Measurements from ENCODE around the gene RNF13. TPM values are rescaled to one million over a fixed set of nuclear protein-coding genes. Genes with fewer than 3 reads are reported as not detected.

RNF13 gene
- total RNA-seq, 1 experiment from 2014 or later = 76.9 TPM

DNA sequence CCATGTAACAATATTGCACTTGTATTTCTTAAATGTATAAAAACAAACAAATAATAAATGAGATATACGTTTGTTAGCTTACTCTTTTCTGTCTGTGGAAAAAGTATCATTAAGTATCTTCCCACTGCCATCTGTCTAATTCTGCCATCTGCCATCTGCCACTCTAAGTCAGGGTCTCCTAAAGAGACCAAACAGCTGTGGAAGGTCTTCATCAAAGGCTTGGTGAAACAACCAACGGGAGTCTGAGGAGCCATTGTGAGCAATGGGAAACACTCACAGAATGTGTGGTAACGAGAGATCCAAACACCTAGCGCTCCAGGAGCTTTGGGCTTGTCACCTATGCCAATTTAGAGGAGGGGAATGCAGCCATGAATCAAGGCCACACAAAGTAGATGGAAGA, 186.4 kb downstream of the RNF13 start:
- in situ Hi-C loops (cut with HindIII; ENCODE audit: low pct_unique_long_range_greater_than_20kb, low sequenced_read_pairs) = no loop called here
- POLR2A ChIA-PET = no interaction called here
- Histone ChIP-seq H3K27me3 (ENCODE audit: control insufficient read depth, insufficient read depth, low read length) (no peaks in the 10 kb centered on the region), H3K27ac (ENCODE audit: low read length) (no peak overlapping the region), H3K4me3 (ENCODE audit: low read depth in 2 of 2, low read length in 2 of 2) (no peak overlapping the region), H3K4me1 (ENCODE audit: control insufficient read depth, insufficient read depth, low read length) (no peaks in the 10 kb centered on the region), H3K36me3 (ENCODE audit: control insufficient read depth, insufficient read depth, low read length) (no peaks in the 10 kb centered on the region), H3K9me3 (ENCODE audit: control insufficient read depth, insufficient read depth, low read depth, low read length) (peaks cover 6% of the 10 kb centered on the region; the same call in 1 of the 2 replicates)
- ATAC-seq (no peak), DNase-seq (ENCODE audit: low read depth, low spot score) (no peak)
- no TSS peak for BruUV-seq (replicated peaks)
- TF ChIP-seq SIN3A (IDR thresholded peaks at IDR 0.05; ENCODE audit: borderline replicate concordance, insufficient read depth, low read depth, low read length) (no peak), POLR2AphosphoS5 (IDR thresholded peaks at IDR 0.05; ENCODE audit: low read depth, low read length) (no peak)
- intact Hi-C loops (cut with micrococcal nuclease; ENCODE audit: unreplicated experiment) = no loop called here
- CTCF ChIA-PET = no interaction called here

DNA sequence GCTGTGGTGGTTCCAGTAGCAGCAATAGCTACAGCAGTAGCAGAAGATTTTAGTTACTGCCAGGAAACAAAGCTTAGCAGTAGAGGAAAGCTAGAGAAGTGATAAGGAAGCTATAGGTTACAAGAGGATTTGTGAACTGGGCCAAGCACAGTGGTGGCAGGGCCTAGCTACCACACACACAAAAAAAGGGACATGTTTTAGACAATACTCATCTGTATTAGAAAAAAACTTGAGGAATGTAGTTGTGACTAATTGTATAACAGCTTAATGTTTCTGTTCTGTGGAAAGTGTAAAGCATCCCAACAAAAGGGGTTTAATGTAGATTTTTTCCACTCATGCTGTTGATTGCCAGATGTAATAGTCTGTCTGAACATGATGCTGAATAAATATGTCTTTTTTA, 187.6 kb downstream of the RNF13 start:
- in situ Hi-C loops (cut with HindIII; ENCODE audit: low pct_unique_long_range_greater_than_20kb, low sequenced_read_pairs) (no loop called here), intact Hi-C loops (cut with micrococcal nuclease; ENCODE audit: unreplicated experiment) (no loop called here)
- Histone ChIP-seq H3K9me3 (ENCODE audit: control insufficient read depth, insufficient read depth, low read depth, low read length) (no peaks in the 10 kb centered on the region), H3K4me3 (ENCODE audit: low read depth in 2 of 2, low read length in 2 of 2) (no peak overlapping the region), H3K4me1 (ENCODE audit: control insufficient read depth, insufficient read depth, low read length) (no peaks in the 10 kb centered on the region), H3K36me3 (ENCODE audit: control insufficient read depth, insufficient read depth, low read length) (no peaks in the 10 kb centered on the region), H3K27ac (ENCODE audit: low read length) (no peak overlapping the region), H3K27me3 (ENCODE audit: control insufficient read depth, insufficient read depth, low read length) (no peaks in the 10 kb centered on the region)
- TF ChIP-seq TCF7L2 (IDR thresholded peaks at IDR 0.05; ENCODE audit: low read depth, low read length) (no peak), POLR2AphosphoS5 (IDR thresholded peaks at IDR 0.05; ENCODE audit: low read depth, low read length) (no peak), SIN3A (IDR thresholded peaks at IDR 0.05; ENCODE audit: borderline replicate concordance, insufficient read depth, low read depth, low read length) (no peak)
- TF ChIP-seq, protein P1, sequence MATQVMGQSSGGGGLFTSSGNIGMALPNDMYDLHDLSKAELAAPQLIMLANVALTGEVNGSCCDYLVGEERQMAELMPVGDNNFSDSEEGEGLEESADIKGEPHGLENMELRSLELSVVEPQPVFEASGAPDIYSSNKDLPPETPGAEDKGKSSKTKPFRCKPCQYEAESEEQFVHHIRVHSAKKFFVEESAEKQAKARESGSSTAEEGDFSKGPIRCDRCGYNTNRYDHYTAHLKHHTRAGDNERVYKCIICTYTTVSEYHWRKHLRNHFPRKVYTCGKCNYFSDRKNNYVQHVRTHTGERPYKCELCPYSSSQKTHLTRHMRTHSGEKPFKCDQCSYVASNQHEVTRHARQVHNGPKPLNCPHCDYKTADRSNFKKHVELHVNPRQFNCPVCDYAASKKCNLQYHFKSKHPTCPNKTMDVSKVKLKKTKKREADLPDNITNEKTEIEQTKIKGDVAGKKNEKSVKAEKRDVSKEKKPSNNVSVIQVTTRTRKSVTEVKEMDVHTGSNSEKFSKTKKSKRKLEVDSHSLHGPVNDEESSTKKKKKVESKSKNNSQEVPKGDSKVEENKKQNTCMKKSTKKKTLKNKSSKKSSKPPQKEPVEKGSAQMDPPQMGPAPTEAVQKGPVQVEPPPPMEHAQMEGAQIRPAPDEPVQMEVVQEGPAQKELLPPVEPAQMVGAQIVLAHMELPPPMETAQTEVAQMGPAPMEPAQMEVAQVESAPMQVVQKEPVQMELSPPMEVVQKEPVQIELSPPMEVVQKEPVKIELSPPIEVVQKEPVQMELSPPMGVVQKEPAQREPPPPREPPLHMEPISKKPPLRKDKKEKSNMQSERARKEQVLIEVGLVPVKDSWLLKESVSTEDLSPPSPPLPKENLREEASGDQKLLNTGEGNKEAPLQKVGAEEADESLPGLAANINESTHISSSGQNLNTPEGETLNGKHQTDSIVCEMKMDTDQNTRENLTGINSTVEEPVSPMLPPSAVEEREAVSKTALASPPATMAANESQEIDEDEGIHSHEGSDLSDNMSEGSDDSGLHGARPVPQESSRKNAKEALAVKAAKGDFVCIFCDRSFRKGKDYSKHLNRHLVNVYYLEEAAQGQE (IDR thresholded peaks at IDR 0.05; ENCODE audit: insufficient read depth in 1 of 2, low read depth in 2 of 2, low read length in 1 of 2) = no peak
- TF ChIP-seq, protein P2, sequence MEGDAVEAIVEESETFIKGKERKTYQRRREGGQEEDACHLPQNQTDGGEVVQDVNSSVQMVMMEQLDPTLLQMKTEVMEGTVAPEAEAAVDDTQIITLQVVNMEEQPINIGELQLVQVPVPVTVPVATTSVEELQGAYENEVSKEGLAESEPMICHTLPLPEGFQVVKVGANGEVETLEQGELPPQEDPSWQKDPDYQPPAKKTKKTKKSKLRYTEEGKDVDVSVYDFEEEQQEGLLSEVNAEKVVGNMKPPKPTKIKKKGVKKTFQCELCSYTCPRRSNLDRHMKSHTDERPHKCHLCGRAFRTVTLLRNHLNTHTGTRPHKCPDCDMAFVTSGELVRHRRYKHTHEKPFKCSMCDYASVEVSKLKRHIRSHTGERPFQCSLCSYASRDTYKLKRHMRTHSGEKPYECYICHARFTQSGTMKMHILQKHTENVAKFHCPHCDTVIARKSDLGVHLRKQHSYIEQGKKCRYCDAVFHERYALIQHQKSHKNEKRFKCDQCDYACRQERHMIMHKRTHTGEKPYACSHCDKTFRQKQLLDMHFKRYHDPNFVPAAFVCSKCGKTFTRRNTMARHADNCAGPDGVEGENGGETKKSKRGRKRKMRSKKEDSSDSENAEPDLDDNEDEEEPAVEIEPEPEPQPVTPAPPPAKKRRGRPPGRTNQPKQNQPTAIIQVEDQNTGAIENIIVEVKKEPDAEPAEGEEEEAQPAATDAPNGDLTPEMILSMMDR (IDR thresholded peaks at IDR 0.05) = no peak
- POLR2A ChIA-PET = no interaction called here
- ATAC-seq (no peak), DNase-seq (ENCODE audit: low read depth, low spot score) (no peak)
- CTCF ChIA-PET = no interaction called here
- BruUV-seq (replicated peaks) = no TSS peak

DNA sequence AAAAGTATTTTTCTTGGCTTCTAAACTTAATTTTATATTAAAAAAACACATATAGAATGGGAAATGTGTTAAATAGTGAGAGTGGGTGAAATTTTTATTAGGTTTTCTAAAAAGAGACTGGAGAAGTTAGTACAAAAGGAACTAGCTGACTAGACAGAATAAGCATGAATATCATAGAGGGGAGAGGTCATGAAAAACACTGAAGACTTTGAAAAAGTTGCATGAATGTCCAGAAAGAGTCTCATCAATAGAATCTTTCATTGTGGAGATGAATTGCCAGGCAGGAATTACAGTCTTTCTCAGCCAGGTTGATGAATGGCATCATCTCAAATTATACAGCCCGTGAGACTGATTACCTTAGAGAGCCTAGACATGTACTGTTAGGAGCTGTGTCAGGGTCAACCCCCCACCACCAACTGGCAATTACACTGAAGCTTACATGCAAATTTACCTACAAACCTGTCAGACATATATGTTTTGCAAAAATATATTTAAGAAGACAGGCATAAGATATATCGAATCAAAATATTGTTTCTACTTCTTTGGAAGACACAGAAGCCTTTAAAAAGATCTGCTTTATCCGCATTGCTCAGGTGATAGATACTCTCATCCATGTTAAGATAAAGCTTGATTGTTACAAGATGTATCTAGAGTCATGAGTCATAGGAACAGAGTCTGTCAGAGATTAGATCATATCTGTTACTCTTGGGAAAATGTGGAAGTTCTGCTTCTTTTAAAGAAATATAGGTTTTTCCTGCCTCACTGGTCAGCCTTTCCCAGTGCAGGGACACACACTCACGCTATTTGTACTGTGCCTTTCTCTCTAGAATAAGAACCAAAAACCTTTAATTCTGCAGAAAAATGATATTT, 192.5 kb downstream of the RNF13 start:
- no peak overlapping the region for H3K4me3 ChIP-seq (ENCODE audit: low read depth in 2 of 2, low read length in 2 of 2)
- DNase-seq (ENCODE audit: low read depth, low spot score) (no peak), ATAC-seq (no peak)
- intact Hi-C loops (cut with micrococcal nuclease; ENCODE audit: unreplicated experiment) (no loop called here), in situ Hi-C loops (cut with HindIII; ENCODE audit: low pct_unique_long_range_greater_than_20kb, low sequenced_read_pairs) (no loop called here)
- no TSS peak for BruUV-seq (replicated peaks)
- no peaks in the 10 kb centered on the region for H3K36me3 ChIP-seq (ENCODE audit: control insufficient read depth, insufficient read depth, low read length)
- H3K27me3 ChIP-seq (ENCODE audit: control insufficient read depth, insufficient read depth, low read length) = no peaks in the 10 kb centered on the region
- H3K27ac ChIP-seq (ENCODE audit: low read length) = no peak overlapping the region
- H3K9me3 ChIP-seq (ENCODE audit: control insufficient read depth, insufficient read depth, low read depth, low read length) = no peaks in the 10 kb centered on the region
- TF ChIP-seq, protein P1 (IDR thresholded peaks at IDR 0.05; ENCODE audit: insufficient read depth in 1 of 2, low read depth in 2 of 2, low read length in 1 of 2) = no peak
- TF ChIP-seq SIN3A (IDR thresholded peaks at IDR 0.05; ENCODE audit: borderline replicate concordance, insufficient read depth, low read depth, low read length) = no peak
- TF ChIP-seq POLR2AphosphoS5 (IDR thresholded peaks at IDR 0.05; ENCODE audit: low read depth, low read length) = no peak
- TF ChIP-seq, protein P2 (IDR thresholded peaks at IDR 0.05) = no peak
- no peak for TF ChIP-seq TCF7L2 (IDR thresholded peaks at IDR 0.05; ENCODE audit: low read depth, low read length)
- ChIA-PET POLR2A (no interaction called here), CTCF (no interaction called here)
- no peaks in the 10 kb centered on the region for H3K4me1 ChIP-seq (ENCODE audit: control insufficient read depth, insufficient read depth, low read length)

Data from Panc1 (cell line).